GM23338 (cell line): ENCODE data around the gene TAAR2.

ENCODE experiments used
- CREB1 ChIP-seq: fragments of 250-450 bp; sonication (Bioruptor Pico); IDR thresholded peaks from 2 replicates; pipeline ENCODE4 v1.5.0; 2020; ENCODE audit warnings: low read depth, mild to moderate bottlenecking, moderate library complexity
- EZH2 ChIP-seq: fragments of 200-600 bp; sonication (generic); IDR thresholded peaks from one replicate; pipeline ENCODE4 v1.8.0; 2017; ENCODE audit warnings: antibody characterized with exemption, mild to moderate bottlenecking, low read depth; ENCODE audit not compliant: unreplicated experiment
- EZH2phosphoT487 ChIP-seq: fragments of 200-600 bp; sonication (generic); IDR thresholded peaks from one replicate; pipeline ENCODE4 v1.8.1; 2018; ENCODE audit warnings: antibody characterized with exemption; ENCODE audit not compliant: unreplicated experiment
- POLR2AphosphoS5 ChIP-seq: IDR thresholded peaks from 2 replicates; pipeline ENCODE4 v1.6.1; 2016; ENCODE audit warnings: antibody characterized with exemption, low read depth
- STAT1 ChIP-seq: IDR thresholded peaks from one replicate; pipeline ENCODE4 v1.6.1; 2016; ENCODE audit warnings: antibody characterized with exemption; ENCODE audit not compliant: unreplicated experiment
- TF ChIP-seq, protein P1 (sequence below), 2 experiments: fragments of 200-600 bp in 1 of 2; sonication (generic) in 1 of 2; conservative IDR thresholded peaks; 2 replicates each; pipeline versions ENCODE4 v1.5.1 to v1.6.1; 2016 to 2017; ENCODE audit warnings: antibody characterized with exemption in 2 of 2, low read depth in 2 of 2, mild to moderate bottlenecking in 2 of 2, moderate library complexity in 1 of 2
- TF ChIP-seq, protein P2 (sequence below): IDR thresholded peaks from one replicate; pipeline ENCODE4 v1.6.1; 2018; ENCODE audit warnings: antibody characterized with exemption; ENCODE audit not compliant: unreplicated experiment

DNA sequence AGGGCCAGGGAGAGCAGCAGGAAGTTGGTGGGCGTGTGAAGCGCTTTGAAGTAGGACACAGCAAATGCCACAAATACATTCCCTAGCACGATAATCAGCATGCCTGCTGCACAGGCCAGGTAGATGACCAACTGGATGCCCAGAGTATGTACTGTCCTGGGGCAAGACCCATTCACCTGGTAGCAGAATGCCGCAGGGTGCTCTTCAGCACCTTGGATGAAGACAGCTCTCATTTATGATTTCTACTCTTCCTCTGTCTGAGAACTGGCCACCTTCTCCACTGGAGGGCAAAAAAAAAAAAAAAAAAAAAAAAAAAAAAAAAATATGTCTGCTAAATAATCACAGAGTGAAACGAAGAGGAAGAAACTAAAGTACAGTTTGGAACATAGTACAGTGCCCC, 34.6 kb downstream of the TAAR2 start, which contains the start of gene TAAR5:
- TF ChIP-seq, protein P1, sequence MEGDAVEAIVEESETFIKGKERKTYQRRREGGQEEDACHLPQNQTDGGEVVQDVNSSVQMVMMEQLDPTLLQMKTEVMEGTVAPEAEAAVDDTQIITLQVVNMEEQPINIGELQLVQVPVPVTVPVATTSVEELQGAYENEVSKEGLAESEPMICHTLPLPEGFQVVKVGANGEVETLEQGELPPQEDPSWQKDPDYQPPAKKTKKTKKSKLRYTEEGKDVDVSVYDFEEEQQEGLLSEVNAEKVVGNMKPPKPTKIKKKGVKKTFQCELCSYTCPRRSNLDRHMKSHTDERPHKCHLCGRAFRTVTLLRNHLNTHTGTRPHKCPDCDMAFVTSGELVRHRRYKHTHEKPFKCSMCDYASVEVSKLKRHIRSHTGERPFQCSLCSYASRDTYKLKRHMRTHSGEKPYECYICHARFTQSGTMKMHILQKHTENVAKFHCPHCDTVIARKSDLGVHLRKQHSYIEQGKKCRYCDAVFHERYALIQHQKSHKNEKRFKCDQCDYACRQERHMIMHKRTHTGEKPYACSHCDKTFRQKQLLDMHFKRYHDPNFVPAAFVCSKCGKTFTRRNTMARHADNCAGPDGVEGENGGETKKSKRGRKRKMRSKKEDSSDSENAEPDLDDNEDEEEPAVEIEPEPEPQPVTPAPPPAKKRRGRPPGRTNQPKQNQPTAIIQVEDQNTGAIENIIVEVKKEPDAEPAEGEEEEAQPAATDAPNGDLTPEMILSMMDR (conservative IDR thresholded peaks at IDR 0.05; ENCODE audit: low read depth in 2 of 2): no peak
- TF ChIP-seq POLR2AphosphoS5: no peak
- TF ChIP-seq, protein P2, sequence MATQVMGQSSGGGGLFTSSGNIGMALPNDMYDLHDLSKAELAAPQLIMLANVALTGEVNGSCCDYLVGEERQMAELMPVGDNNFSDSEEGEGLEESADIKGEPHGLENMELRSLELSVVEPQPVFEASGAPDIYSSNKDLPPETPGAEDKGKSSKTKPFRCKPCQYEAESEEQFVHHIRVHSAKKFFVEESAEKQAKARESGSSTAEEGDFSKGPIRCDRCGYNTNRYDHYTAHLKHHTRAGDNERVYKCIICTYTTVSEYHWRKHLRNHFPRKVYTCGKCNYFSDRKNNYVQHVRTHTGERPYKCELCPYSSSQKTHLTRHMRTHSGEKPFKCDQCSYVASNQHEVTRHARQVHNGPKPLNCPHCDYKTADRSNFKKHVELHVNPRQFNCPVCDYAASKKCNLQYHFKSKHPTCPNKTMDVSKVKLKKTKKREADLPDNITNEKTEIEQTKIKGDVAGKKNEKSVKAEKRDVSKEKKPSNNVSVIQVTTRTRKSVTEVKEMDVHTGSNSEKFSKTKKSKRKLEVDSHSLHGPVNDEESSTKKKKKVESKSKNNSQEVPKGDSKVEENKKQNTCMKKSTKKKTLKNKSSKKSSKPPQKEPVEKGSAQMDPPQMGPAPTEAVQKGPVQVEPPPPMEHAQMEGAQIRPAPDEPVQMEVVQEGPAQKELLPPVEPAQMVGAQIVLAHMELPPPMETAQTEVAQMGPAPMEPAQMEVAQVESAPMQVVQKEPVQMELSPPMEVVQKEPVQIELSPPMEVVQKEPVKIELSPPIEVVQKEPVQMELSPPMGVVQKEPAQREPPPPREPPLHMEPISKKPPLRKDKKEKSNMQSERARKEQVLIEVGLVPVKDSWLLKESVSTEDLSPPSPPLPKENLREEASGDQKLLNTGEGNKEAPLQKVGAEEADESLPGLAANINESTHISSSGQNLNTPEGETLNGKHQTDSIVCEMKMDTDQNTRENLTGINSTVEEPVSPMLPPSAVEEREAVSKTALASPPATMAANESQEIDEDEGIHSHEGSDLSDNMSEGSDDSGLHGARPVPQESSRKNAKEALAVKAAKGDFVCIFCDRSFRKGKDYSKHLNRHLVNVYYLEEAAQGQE: no peak
- no peak for TF ChIP-seq EZH2
- TF ChIP-seq EZH2phosphoT487: no peak
- no peak for TF ChIP-seq CREB1
- TF ChIP-seq STAT1: no peak
